ENCODE data around the gene NXT1. TPM values are rescaled to one million over a fixed set of nuclear protein-coding genes. Genes with fewer than 3 reads are reported as not detected.

Gene NXT1
- total RNA-seq, 1 donor from 2014 or later = 21.2 TPM

DNA sequence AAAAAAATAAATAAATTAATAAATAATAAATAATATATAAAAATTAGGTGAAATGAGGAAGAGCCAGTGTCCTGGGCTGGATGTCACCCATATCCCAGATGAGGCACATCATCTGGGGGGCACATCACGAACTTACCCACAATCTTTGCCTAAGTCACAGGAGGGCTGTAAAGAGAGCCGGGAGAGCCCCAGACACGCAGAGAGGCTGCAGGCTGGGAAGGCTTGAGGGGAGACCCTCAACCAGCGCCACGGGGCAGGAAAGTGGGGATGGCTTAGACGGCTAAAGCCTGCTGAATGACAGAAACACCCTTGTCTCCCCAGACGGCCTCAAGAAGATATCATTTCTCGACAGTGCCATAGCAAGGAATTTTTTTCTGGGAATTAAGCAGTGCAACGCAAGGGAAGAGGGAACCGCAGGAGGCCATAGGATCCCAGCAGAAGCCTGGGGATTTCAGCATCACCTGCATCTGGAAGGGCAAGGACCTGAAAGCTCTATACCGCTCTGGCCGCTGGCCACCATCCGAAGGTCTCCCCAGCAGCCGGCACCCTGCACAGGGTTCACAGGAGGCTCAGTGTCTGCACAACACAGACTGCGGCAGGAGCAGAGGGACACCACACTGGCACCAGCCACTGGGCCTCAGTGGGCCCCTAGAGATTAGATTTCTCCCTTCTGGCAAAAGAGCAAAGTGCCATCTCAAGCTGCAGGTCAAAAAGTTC lies 22.8 kb upstream of the NXT1 start:
- no peak overlapping the region for H3K4me3 Mint-ChIP-seq (ENCODE audit: low read depth)
- no peaks in the 10 kb centered on the region for H3K9me3 Mint-ChIP-seq (ENCODE audit: low read depth)
- TF ChIP-seq, protein P1, sequence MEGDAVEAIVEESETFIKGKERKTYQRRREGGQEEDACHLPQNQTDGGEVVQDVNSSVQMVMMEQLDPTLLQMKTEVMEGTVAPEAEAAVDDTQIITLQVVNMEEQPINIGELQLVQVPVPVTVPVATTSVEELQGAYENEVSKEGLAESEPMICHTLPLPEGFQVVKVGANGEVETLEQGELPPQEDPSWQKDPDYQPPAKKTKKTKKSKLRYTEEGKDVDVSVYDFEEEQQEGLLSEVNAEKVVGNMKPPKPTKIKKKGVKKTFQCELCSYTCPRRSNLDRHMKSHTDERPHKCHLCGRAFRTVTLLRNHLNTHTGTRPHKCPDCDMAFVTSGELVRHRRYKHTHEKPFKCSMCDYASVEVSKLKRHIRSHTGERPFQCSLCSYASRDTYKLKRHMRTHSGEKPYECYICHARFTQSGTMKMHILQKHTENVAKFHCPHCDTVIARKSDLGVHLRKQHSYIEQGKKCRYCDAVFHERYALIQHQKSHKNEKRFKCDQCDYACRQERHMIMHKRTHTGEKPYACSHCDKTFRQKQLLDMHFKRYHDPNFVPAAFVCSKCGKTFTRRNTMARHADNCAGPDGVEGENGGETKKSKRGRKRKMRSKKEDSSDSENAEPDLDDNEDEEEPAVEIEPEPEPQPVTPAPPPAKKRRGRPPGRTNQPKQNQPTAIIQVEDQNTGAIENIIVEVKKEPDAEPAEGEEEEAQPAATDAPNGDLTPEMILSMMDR (IDR thresholded peaks at IDR 0.05; ENCODE audit: unreplicated experiment) = no peak
- peaks cover 13% of the 10 kb centered on the region for H3K27me3 Mint-ChIP-seq
- no peak overlapping the region for H3K27ac Mint-ChIP-seq
- H3K4me1 Mint-ChIP-seq (ENCODE audit: low read depth) = no peaks in the 10 kb centered on the region
- no peak for DNase-seq (ENCODE audit: low spot score, unreplicated experiment)
- H3K36me3 Mint-ChIP-seq (ENCODE audit: insufficient read depth) = no peaks in the 10 kb centered on the region

DNA sequence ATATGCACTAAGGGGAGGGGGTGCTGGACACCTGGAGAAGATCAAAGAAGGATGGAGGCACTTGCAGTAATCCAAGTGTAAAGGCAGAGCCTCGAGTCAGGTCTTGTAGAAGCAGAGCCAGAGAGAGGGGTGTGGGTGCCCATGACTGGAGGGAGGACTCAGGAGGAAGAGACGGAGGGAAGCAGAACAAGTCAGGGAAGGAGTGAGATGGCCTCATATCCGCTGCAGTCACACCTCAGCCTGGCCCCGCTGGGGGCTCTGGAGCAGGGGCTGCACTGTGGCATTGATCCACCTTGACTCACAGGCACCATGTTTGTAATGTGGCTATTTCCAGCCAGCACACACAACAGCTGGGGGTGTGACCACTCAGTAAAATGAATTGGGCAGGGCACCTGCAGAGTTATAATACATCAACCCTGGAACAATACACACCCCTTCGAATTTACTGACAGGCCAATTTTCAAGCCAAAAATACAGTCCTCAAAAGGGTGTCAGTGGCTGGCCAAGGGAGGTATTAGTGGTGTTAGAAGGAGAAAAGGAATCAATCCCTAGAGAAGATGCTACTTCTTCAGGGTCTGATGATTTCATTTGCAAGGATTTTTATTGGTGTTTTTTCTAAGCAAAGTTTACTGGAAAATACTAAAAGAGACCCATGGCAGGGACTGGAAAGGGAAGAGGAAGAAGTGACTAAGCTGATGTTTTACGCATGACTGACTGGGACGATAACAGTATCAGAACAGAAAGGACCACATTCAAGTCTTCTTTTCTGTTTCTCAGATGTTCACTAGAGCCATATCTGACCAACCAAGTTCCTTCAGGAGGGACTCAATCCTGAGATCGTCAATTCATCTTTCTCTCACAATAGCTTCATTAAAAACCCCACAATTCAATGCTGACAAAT lies 18.9 kb upstream of the NXT1 start:
- H3K4me3 Mint-ChIP-seq (ENCODE audit: low read depth) = no peak overlapping the region
- TF ChIP-seq, protein P1 (IDR thresholded peaks at IDR 0.05; ENCODE audit: unreplicated experiment) = no peak
- H3K36me3 Mint-ChIP-seq (ENCODE audit: insufficient read depth) = no peaks in the 10 kb centered on the region
- no peak for DNase-seq (ENCODE audit: low spot score, unreplicated experiment)
- peaks cover 2% of the 10 kb centered on the region for H3K9me3 Mint-ChIP-seq (ENCODE audit: low read depth)
- peaks cover 5% of the 10 kb centered on the region for H3K27me3 Mint-ChIP-seq
- H3K27ac Mint-ChIP-seq = no peak overlapping the region
- H3K4me1 Mint-ChIP-seq (ENCODE audit: low read depth) = no peaks in the 10 kb centered on the region

DNA sequence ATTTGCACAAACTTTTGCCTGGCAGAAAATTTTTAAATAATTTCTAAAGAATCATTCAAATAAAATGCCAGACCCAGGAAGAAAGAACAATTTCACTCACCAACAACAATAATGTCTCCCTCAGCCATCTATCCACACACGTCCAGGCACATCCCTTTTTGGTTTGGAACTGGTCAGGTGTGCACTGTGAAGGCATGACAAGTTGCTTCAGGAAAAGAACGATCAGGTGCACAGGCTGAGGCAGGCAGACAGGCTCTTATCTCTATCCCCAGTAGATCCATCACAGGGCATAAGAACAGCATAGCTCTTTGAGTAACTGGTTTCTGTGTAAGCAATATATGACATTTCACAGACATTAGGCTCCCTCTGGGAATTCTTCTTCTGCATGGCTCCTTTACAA lies 18.1 kb upstream of the NXT1 start:
- Mint-ChIP-seq H3K4me3 (ENCODE audit: low read depth) (no peak overlapping the region), H3K9me3 (ENCODE audit: low read depth) (peaks cover 2% of the 10 kb centered on the region), H3K27me3 (peaks cover 9% of the 10 kb centered on the region), H3K4me1 (ENCODE audit: low read depth) (no peaks in the 10 kb centered on the region), H3K36me3 (ENCODE audit: insufficient read depth) (no peaks in the 10 kb centered on the region), H3K27ac (no peak overlapping the region)
- DNase-seq (ENCODE audit: low spot score, unreplicated experiment) = no peak
- TF ChIP-seq, protein P1 (IDR thresholded peaks at IDR 0.05; ENCODE audit: unreplicated experiment) = no peak

DNA sequence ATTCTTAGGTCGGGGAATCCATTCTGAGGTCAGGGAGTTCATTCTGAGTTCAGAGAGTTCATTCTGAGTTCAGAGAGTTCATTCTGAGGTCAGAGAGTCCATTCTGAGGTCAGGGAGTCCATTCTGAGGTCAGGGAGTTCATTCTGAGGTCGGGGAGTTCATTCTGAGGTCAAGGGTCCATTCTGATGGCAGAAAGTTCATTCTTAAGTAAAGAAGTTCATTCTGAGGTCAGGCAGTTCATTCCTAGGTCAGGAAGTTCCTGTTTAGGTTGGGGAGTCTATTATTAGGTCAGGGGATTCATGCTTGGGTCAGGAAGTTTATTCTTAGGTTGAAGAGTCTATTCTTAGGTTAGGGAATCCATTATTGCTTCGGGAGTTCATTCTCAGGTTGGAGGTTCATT lies 16.5 kb upstream of the NXT1 start:
- TF ChIP-seq, protein P1 (IDR thresholded peaks at IDR 0.05; ENCODE audit: unreplicated experiment) = no peak
- no peak for DNase-seq (ENCODE audit: low spot score, unreplicated experiment)
- Mint-ChIP-seq H3K4me1 (ENCODE audit: low read depth) (no peaks in the 10 kb centered on the region), H3K27me3 (peaks cover 20% of the 10 kb centered on the region), H3K36me3 (ENCODE audit: insufficient read depth) (no peaks in the 10 kb centered on the region), H3K4me3 (ENCODE audit: low read depth) (no peak overlapping the region), H3K27ac (no peak overlapping the region), H3K9me3 (ENCODE audit: low read depth) (peaks cover 2% of the 10 kb centered on the region)

DNA sequence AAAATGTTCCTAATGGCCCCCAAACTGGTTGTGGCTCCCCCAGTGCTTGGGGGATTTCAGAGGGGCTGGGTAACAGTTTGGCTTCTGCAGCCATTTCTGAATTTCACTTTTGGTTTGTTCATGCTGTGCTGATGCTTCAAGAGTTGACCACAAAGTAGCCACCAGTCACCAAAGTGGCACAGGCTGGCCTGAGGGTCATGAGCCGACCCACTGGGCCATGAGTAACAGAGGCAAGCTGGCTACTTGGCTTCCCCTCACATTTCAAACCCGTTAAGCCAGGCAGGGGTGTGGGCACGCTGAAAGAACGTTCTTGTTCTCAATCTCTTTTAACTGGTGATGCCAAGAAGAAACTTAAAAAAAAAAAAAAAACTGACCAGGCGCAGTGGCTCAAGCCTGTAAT lies 15.1 kb upstream of the NXT1 start:
- Mint-ChIP-seq H3K27me3 (peaks cover 24% of the 10 kb centered on the region), H3K4me3 (ENCODE audit: low read depth) (no peak overlapping the region), H3K4me1 (ENCODE audit: low read depth) (no peaks in the 10 kb centered on the region), H3K36me3 (ENCODE audit: insufficient read depth) (no peaks in the 10 kb centered on the region), H3K27ac (no peak overlapping the region), H3K9me3 (ENCODE audit: low read depth) (peaks cover 2% of the 10 kb centered on the region)
- TF ChIP-seq, protein P1 (IDR thresholded peaks at IDR 0.05; ENCODE audit: unreplicated experiment) = no peak
- no peak for DNase-seq (ENCODE audit: low spot score, unreplicated experiment)

Measured in progenitor cell of endocrine pancreas (in vitro differentiated cells).